HG03159 (cell line): ENCODE results near the gene SRM.
"Not testable (repeated sequence)": the region's sequence is repeated elsewhere in the genome, so short reads cannot be mapped to it uniquely, and the experiment has no call there.

Experiments used
- ATAC-seq: cut with Tn5 transposase; IDR thresholded peaks from one replicate; pipeline ENCODE4 v1.9.1; 2021; ENCODE audit warnings: mild to moderate bottlenecking, moderate library complexity; ENCODE audit not compliant: unreplicated experiment

The SRM gene

GRCh38 chr1:11059968-11060830 is at the start of gene SRM:
Gene SRM (minus strand): TSS chr1:11060018. CDS start chr1:11059943, 75 bp downstream.
- peak; percentile 89 for ATAC-seq

DNA sequence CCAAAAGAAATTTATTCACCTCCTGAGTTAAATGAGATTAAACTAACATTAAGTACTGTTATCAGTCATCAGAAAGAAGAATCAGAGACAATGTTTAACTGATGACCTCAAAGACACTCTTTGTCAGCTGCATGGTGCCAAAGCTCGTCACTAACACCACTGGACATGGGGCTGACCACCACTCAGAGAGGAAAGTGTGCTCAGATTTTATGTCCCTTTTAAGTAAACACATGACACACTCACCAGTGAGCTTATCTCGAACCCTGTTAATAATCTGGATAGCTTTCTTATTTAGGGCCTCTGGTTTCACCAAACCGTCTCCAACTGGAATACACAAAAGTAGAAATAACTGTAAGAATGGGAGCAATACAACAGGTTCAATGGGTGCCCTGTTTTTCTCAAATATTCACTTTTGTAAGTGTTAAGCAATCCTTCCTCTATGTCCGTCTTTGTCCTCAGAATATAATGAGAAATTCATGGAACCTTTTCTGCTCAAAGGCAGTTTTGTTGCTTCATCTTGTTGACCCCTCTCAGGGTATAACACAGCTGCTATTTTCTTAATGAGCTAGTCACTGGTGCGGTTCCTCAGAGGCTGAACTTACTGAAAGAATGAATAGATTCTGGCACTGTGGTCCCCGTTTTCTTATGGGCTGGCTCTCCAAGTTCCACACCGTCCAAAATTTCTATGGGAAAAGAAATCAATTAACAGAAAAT is 49.4 kb upstream of the SRM start:
- no peak for ATAC-seq

DNA sequence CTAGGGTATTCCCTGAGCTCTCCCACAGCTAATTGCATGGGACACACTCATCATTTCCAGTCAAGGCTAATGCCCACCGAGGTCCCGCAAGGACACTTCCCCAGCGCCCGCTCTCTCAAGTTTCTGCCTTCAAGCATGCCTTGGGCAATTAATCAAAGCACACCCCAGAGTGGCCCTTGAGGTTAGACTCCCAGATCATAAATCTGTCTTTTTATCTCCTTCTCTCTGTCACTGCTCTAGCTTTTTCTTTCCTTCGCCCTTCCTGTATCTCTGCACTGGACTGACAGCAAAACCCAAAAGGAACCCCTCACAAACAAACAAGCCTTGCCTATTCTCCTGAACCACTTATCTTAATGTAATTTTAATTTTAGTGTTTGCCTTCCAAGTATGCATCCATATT is 47.8 kb upstream of the SRM start:
- no peak for ATAC-seq

GRCh38 chr1:11105586-11105985 is 45.8 kb upstream of the SRM start:
- no peak for ATAC-seq

DNA sequence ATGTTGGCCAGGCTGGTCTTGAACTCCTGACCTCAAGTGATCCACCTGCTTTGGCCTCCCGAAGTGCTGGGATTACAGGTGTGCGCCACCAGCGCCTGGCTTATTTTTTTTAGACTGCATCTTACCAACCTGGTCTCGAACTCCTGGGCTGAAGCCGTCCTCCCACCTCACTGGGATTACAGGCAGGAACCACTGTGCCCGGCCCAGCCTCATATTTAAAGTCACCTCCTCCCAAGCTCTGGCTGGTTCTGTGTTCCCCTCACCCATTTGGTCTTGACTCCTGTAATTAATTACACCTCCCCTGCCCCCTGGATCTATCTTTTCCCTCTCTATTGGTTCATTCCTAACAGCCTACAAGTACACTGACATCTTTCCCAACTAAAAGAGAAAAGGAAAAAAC is 41.5 kb upstream of the SRM start:
- no peak for ATAC-seq

DNA sequence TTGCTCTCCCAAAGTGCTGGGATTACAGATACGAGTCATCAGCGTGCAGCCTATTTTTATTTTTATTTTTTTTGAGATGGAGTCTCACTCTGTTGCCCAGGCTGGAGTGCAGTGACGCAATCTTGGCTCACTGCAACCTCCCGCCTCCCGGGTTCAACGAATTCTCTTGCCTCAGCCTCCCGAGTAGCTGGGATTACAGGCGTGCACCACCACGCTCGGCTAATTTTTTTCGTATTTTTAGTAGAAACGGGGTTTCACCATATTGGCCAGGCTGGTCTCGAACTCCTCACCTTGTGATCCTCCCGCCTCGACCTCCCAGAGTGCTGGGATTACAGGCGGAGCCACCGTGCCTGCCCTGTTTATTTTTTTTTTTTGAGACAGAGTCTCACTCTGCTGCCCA is 41.0 kb upstream of the SRM start:
- ATAC-seq: not testable (repeated sequence)

- no peak for ATAC-seq
These were observed 40.3 kb upstream of the SRM start for GRCh38 chr1:11100149-11100493.

DNA sequence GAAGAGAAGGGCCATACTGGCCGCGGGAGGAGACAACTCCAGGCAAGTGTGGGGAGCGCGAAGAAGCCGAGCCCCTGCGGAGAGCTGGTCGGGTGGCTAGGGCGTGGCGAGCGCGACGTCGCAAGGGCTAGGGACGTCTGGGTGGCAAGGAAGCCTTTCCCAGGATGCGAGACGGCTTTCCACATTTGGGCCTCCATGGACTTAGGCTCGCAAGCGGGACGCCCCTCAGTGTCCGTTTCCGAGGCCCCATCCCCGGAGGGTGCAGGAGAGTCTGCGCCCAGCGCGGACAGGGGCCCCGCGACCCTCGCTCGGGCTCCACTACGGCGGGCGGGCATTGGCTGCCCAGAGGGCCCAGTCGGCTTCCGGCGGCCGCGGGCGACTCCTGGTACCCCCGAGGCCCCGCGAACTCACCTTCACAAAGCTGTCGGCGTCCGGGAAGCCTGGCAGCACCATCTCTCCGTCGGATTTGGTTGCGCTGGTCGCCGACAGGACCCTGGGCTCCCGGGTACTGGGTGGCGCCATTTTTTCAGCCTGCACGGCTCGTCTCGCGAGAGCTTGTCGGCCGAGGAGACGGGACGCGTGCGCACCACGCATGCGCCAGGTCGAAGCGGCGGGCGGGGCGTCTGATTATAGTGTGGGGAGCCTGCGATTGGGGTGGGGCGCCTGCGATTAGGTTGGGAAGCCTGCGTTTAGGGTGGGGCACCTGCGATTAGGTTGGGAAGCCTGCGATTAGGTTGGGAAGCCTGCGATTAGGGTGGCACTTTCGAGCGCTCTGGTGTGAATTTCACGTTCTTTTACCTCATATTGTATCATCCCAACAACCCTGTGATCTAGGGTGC is 39.7 kb upstream of the SRM start, which contains the start of gene EXOSC10:
Gene EXOSC10, minus strand, starts transcription at position 560 of the 839 bp plus-strand sequence. Its CDS starts 38 bp downstream, at position 522.
- ATAC-seq: peak; percentile 87

DNA sequence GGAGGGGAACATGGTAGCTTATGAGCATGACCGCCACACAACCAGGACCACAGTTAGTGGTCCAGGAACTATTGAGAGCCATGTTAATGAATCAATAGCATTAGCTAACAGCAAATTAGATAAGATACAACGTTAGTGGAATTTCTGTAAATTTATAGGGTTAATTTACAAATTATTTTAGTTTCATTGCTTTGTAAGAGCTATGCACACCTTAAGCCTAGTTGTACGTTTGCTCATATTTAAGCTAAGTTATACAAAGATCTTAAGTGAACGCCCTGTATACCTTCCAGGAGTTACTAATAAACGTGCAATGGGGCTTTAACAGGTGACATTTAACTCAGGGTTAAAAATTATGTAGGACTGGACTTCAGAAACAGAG is 39.1 kb upstream of the SRM start:
- ATAC-seq: no peak

- ATAC-seq: not testable (repeated sequence)
These were observed 24.0 kb upstream of the SRM start for GRCh38 chr1:11083784-11084183.

- ATAC-seq: no peak
These were observed 21.1 kb upstream of the SRM start for GRCh38 chr1:11080931-11081330.

DNA sequence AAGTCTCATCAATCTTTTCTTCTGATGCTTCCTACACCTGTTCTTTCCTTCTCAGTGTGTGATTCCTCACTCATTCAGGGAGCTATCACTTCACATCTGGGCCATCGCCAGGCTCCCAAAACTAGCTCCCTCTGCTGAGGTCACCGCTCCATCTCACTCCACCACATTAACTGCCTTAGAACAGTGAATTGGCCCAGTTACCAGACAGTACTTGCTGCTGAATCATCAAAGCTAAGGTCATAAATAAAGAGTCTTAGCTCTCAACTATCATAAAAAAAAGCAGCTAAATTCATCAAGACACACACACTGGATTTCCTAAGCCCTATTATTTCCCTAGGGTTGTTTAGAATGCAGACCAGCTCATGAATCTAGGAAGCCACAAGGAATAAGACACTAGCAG is 18.8 kb upstream of the SRM start:
- ATAC-seq: no peak

DNA sequence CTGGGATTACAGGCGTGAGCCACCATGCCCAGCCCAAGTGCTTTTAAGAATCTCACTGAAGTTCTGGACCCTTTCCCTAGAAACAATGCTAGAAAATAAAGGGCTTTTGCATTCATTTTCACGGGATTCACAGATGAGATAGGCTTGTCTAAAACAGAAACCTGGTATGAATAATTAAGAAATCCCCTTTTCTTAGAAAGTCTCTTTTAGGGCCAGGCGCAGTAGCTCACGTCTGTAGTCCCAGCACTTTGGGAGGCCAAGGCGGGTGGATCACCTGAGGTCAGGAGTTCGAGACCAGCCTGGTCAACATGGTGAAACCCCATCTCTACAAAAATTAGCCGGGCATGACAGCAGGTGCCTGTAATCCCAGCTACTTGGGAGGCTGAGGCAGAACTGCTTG is 13.6 kb upstream of the SRM start:
- ATAC-seq: not testable (repeated sequence)

DNA sequence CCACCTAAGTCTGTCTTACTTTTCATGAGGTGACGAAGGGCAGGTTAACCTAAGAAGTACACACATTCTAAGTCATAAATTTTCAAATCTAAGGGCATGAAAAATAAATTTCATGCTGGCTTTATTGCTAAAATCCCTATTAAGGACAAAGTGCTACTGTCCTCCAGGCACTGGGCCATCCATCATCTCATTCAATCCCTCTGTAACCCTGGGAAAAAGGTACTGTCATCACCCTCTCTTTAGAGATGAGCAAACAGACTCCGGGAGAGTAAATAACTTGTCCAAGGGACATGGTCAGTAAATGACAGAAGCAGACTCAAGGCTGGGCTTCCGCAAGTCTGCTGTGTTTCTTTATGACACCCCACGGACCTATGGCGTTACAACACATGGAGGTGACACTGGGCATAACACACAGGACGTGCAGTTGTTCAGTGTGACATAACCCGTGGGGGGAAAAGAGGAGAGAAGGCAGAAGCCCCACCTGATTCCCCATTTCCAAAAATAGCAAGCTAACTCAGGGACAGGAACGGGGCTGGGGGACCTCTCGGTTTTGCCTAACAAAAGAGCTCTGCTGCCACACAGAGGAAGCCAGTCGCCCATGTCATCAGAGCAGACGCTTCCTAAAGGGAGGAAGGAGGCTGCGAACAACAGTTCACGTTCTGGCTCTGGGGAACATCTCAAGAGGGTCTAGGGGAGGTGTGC is 12.5 kb upstream of the SRM start:
- no peak for ATAC-seq

DNA sequence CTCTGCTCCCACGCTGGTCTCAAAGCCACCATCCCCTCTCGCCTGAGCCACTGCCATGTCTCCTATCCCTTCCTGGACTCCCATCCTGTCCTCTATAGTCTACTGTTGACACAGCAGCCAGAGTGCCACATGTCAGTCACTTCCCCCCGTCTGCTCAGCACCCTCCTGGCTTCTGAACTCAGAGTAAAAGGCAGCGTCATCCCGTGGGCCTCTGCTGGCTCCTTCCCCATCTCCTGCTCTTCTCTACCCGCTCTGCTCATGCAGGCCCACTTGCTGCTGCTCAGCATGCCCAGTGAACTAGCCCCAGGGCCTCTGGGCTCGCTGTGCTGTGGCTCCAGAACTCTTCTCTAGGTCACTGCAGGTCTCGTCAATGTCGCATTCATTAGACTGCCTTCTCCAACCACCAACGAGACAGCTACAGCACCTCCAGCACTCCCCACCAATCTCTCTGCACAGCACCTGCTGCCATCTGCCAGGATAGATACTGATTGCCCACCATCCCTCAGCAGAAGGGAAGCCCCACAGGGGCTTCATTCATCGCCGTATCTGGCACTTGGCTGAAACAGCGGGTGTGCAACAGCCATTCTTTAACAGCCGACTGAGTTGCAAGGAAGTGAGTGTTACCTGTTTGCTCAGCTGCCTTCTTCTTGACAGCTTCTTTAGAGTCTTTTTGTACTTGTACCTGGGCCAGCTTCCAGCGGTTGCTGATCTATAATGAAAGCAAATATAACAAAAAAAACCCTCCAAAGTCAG is 11.8 kb upstream of the SRM start:
- ATAC-seq: no peak

DNA sequence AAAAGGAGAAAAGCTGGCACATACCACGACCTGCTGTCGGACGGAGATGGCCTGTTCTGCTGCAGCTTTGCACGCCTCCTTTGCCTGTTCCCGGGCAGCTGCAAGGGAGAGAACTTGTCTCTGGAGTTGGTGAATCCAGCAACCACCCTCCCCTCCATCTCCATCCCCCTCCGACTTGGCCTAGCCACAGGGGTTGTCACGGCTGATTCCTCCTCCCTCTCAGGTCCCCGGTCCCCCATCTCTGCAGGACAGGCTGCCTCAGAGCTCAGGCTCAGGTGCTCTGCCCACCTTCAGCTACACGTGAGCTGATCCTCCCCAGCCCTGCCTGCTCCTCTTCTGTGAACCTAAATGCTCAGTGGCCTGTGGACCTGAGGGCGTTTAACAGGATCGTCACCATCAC is 11.1 kb upstream of the SRM start:
- no peak for ATAC-seq

DNA sequence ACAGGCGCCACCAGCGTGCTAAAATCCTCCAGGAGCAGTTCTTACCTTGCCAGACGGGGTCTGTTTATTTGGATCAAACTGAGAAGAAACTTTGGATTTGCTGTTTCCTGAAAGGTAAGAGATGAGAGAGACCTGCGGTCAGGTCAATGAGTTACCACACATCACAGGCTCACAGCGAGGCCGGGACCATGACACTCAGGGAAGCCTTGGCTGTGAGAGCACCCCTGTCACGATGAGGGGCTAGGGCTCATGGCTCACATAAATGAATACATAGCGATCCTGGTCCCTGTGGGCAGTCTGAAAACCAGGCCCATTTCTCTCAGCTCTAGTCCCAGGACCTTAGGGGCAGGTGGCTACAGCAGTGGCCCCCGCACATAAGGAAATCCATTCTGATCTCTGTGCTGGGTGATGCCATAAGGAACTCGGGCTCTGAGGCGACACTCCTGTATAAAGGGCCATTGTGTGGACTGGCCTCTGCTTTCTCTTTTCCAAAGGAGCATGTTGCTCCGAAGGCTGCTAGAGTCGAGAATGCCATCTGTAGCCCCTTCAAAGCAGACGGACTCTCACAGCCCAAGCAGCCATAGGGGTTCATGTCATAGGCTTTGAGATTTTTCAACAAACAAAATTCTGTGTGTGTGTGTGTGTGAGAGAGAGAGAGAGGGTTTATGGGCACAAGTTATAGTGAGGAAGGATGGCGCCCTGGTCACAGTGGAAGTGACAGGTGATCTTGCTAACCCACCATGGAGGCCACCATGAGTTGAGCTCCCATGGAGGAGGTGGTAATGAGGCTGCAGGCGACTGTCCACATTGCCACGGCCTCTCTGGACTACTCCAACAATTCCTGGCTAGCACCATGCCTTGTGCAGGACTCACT is 9.0 kb upstream of the SRM start:
- ATAC-seq: no peak

DNA sequence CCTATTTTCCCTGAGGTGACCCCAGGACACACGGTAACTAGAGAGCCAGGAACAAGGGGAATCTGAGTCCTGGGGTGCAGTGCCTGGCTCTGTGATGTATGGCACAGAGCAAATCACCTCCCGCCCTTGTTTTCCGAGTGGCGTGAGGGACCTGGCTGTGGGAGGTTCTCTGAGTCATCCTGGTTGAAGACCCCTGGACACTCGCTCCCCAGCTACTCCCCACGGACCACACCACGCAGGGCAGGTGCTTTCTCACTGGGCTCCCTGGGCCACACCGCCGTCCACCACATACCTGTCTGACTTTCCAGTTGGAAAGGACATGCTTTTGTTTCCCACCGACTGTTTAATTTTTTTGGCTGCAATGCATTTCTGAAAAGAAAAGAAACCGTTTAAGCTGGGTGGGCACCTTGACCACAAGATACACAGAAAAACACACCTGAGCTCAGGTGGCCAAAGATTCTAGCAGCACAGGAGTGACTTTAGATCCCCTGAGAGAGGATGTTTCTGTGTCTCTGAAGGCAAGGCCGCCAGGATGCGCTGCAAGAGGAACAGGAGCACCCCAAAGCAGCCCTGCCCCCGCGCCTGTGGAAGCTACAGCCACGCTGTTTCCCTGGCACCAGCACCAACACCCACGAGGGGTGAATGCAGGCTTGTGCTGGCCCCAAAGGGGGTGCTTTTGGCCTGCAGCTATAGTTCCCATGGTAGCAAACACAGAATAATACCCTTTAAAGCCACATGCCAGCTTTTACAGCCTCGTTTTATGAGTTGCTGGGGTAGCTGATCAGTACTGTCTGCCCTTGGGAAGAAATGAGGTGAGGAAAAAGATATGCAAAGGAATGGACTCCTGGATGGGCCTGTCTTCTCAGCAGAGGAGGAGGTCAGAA is 8.1 kb upstream of the SRM start:
- no peak for ATAC-seq
